Right ventricle myocardium superior (tissue), 1 donor: ENCODE data around the gene GAK. TPM values are rescaled to one million over a fixed set of nuclear protein-coding genes. Genes with fewer than 3 reads are reported as not detected.

Source experiments
- ATAC-seq: fragments of 200-7000 bp; cut with Tn5 transposase; one replicate; pipeline ENCODE4 v1.9.1; 2020; ENCODE audit warnings: mild to moderate bottlenecking; ENCODE audit not compliant: poor library complexity
- DNase-seq: peaks from one replicate; pipeline ENCODE4 v3.0.0-alpha.2; 2020
- intact Hi-C: fragments of 100-400 bp; cut with DNase I; formaldehyde crosslinking; loops from one replicate; pipeline ENCODE4 v1.11.2; 2022
- total RNA-seq: library from RNA; stranded (reverse); fragmentation: NEBNext Ultra II Directional; extraction: Animal tissue kit (Norgen Biotek cat#: 25700); gene quantifications from one replicate; pipeline ENCODE4 v1.2.1, GENCODE V29; 2021
- donor health status: DM: no; HTN: yes; CAD: no; lungs with severe emphysema.

Gene GAK
- total RNA-seq, 1 donor from 2014 or later = 27.9 TPM

GRCh38 chr4:830601-831482, 101.3 kb downstream of the GAK start:
- peak; percentile 26 for ATAC-seq
- intact Hi-C loops = no loop called here
- DNase-seq = peak; percentile 33

GRCh38 chr4:829761-830600, 102.1 kb downstream of the GAK start:
- DNase-seq = peak; percentile 39
- no peak for ATAC-seq
- intact Hi-C loops = no loop called here

- intact Hi-C loops = no loop called here
- DNase-seq = no peak
- no peak for ATAC-seq
Observed at GRCh38 chr4:829291-829690, 102.8 kb downstream of the GAK start.

- intact Hi-C loops = no loop called here
- DNase-seq (peak; percentile 56), ATAC-seq (peak; percentile 49)
Observed at GRCh38 chr4:828641-829271, 103.4 kb downstream of the GAK start.

- ATAC-seq (no peak), DNase-seq (peak; percentile 19)
- intact Hi-C loops = no loop called here
Observed at GRCh38 chr4:827209-828081, 104.7 kb downstream of the GAK start.

- no peak for ATAC-seq
- intact Hi-C loops = no loop called here
- DNase-seq = no peak
Observed at GRCh38 chr4:826508-827208, 105.5 kb downstream of the GAK start.

- no peak for ATAC-seq
- intact Hi-C loops = no loop called here
- DNase-seq = no peak
Observed at GRCh38 chr4:825971-826330, 106.2 kb downstream of the GAK start, which contains the start of gene CPLX1. Gene CPLX1, minus strand, starts transcription at chr4:826129. Its CDS starts 1,607 bp downstream, at chr4:824522.

GRCh38 chr4:825063-825970, 106.8 kb downstream of the GAK start:
- intact Hi-C loops = no loop called here
- ATAC-seq (peak; percentile 56), DNase-seq (no peak)

- intact Hi-C loops = no loop called here
- ATAC-seq (no peak), DNase-seq (no peak)
Observed at GRCh38 chr4:824461-825062, 107.6 kb downstream of the GAK start.

- DNase-seq (no peak), ATAC-seq (no peak)
- intact Hi-C loops = no loop called here
Observed at GRCh38 chr4:823761-824460, 108.2 kb downstream of the GAK start.

GRCh38 chr4:823176-823760, 108.8 kb downstream of the GAK start:
- no peak for DNase-seq
- ATAC-seq = no peak
- intact Hi-C loops = no loop called here

GRCh38 chr4:822361-823175, 109.5 kb downstream of the GAK start:
- intact Hi-C loops = no loop called here
- no peak for ATAC-seq
- DNase-seq = no peak

- DNase-seq (no peak), ATAC-seq (no peak)
- intact Hi-C loops = no loop called here
Observed at GRCh38 chr4:821631-822030, 110.5 kb downstream of the GAK start.

- intact Hi-C loops = no loop called here
- no peak for DNase-seq
Observed at GRCh38 chr4:821181-821591, 110.9 kb downstream of the GAK start.

More at GRCh38 chr4:821181-821591, 110.9 kb downstream of the GAK start:
- ATAC-seq = no peak
